Cardiac muscle cell (in vitro differentiated cells and primary cell): ENCODE results near the gene FTHL17. TPM values are rescaled to one million over a fixed set of nuclear protein-coding genes. Genes with fewer than 3 reads are reported as not detected.

Source experiments
- DNase-seq, 2 donors: peaks; one replicate each; pipeline versions ENCODE4 v3.0.0 to v3.0.0-alpha.2; 2010 to 2017; ENCODE audit warnings: low read depth in 1 of 2, low spot score in 1 of 2
- H3K27ac ChIP-seq: fragments of 200-600 bp; sonication (generic); 2 replicates; pipeline ENCODE4 v1.5.1; 2016
- H3K27me3 ChIP-seq: fragments of 200-600 bp; sonication (generic); 2 replicates; pipeline ENCODE4 v1.6.0; 2016; ENCODE audit warnings: control low read depth
- H3K36me3 ChIP-seq: fragments of 200-600 bp; sonication (generic); 2 replicates; pipeline ENCODE4 v1.5.1; 2016; ENCODE audit warnings: control low read depth
- H3K4me1 ChIP-seq: fragments of 200-600 bp; sonication (generic); 2 replicates; pipeline ENCODE4 v1.8.1; 2017; ENCODE audit warnings: low read depth, mild to moderate bottlenecking, mixed run types
- H3K4me3 ChIP-seq: fragments of 200-600 bp; sonication (generic); 2 replicates; pipeline ENCODE4 v1.5.1; 2016; ENCODE audit warnings: mild to moderate bottlenecking
- H3K9me3 ChIP-seq: fragments of 200-600 bp; sonication (generic); 2 replicates; pipeline ENCODE4 v1.5.1; 2017; ENCODE audit warnings: low read depth, mild to moderate bottlenecking, control low read depth
- CTCF ChIP-seq: IDR thresholded peaks from 2 replicates; pipeline ENCODE4 v1.5.1; 2012; ENCODE audit warnings: low read depth, mild to moderate bottlenecking, low read length
- polyA plus RNA-seq: library from polyadenylated mRNA; unstranded; fragments of >200 nt; fragmentation: Nextera tagmentation; extraction: Ambion mirVana; gene quantifications from 2 replicates; pipeline ENCODE4 v1.2.1, GENCODE V29; 2016
- total RNA-seq: library from RNA; depleted of rRNA; stranded (reverse); fragments of >200 nt; gene quantifications from 2 replicates; pipeline ENCODE4 v1.2.3, GENCODE V29; 2016

Gene FTHL17
- total and polyA plus RNA-seq, 2 experiments from 2014 or later = not detected

GRCh38 chrX:31061091-31061490 is 10.8 kb downstream of the FTHL17 start:
- no peaks in the 10 kb centered on the region for H3K36me3 ChIP-seq
- no peaks in the 10 kb centered on the region for H3K27me3 ChIP-seq
- DNase-seq = no peak
- H3K4me1 ChIP-seq = no peaks in the 10 kb centered on the region
- H3K9me3 ChIP-seq = no peaks in the 10 kb centered on the region
- H3K4me3 ChIP-seq = no peak overlapping the region
- no peak for TF ChIP-seq CTCF
- H3K27ac ChIP-seq = no peak overlapping the region

- no peak for DNase-seq
- no peak for TF ChIP-seq CTCF
- no peak overlapping the region for H3K27ac ChIP-seq
- no peak overlapping the region for H3K4me3 ChIP-seq
- no peaks in the 10 kb centered on the region for H3K4me1 ChIP-seq
- H3K27me3 ChIP-seq = no peaks in the 10 kb centered on the region
- no peaks in the 10 kb centered on the region for H3K36me3 ChIP-seq
- no peaks in the 10 kb centered on the region for H3K9me3 ChIP-seq
These were observed 11.8 kb downstream of the FTHL17 start for GRCh38 chrX:31060016-31060415.

GRCh38 chrX:31058284-31058683 is 13.6 kb downstream of the FTHL17 start:
- H3K27me3 ChIP-seq = no peaks in the 10 kb centered on the region
- H3K9me3 ChIP-seq = no peaks in the 10 kb centered on the region
- no peak for TF ChIP-seq CTCF
- no peaks in the 10 kb centered on the region for H3K4me1 ChIP-seq
- no peak for DNase-seq
- H3K4me3 ChIP-seq = no peak overlapping the region
- no peaks in the 10 kb centered on the region for H3K36me3 ChIP-seq
- no peak overlapping the region for H3K27ac ChIP-seq

GRCh38 chrX:31057691-31058090 is 14.2 kb downstream of the FTHL17 start:
- Histone ChIP-seq H3K4me3 (no peak overlapping the region), H3K27me3 (no peaks in the 10 kb centered on the region), H3K9me3 (no peaks in the 10 kb centered on the region), H3K36me3 (no peaks in the 10 kb centered on the region), H3K4me1 (no peaks in the 10 kb centered on the region), H3K27ac (no peak overlapping the region)
- TF ChIP-seq CTCF = no peak
- no peak for DNase-seq

GRCh38 chrX:31057291-31057690 is 14.6 kb downstream of the FTHL17 start:
- no peak overlapping the region for H3K4me3 ChIP-seq
- H3K4me1 ChIP-seq = no peaks in the 10 kb centered on the region
- TF ChIP-seq CTCF = no peak
- no peaks in the 10 kb centered on the region for H3K36me3 ChIP-seq
- no peaks in the 10 kb centered on the region for H3K27me3 ChIP-seq
- DNase-seq = no peak
- no peaks in the 10 kb centered on the region for H3K9me3 ChIP-seq
- no peak overlapping the region for H3K27ac ChIP-seq

- TF ChIP-seq CTCF = no peak
- H3K4me3 ChIP-seq = no peak overlapping the region
- no peaks in the 10 kb centered on the region for H3K27me3 ChIP-seq
These were observed 18.2 kb downstream of the FTHL17 start for GRCh38 chrX:31053621-31054020.

More at GRCh38 chrX:31053621-31054020, 18.2 kb downstream of the FTHL17 start:
- Histone ChIP-seq H3K27ac (no peak overlapping the region), H3K36me3 (no peaks in the 10 kb centered on the region), H3K4me1 (no peaks in the 10 kb centered on the region), H3K9me3 (no peaks in the 10 kb centered on the region)
- no peak for DNase-seq
